Measurements from ENCODE around the gene GPRIN3.

Gene GPRIN3

DNA sequence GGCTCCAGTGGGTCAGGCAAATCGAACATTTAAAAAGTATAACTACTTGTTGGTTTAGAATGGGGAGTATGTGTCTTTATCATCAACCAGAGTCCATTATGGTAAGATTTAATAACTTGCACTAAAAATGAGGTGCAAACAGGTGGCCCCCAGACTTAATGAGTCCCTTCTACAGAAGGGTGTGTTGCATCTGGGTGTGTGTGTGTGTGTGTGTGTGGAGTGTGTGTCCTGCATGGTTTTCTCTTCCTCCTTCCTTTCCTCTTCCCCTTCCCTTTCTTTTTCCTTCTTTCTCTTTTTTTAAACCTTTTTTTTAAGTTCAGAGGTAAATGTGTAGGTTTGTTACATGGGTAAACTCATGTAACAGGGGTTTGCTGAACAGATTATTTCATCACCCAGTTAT, 53.7 kb downstream of the GPRIN3 start:
- no peak for DNase-seq (ENCODE audit: insufficient read length, low spot score)
- TF ChIP-seq, protein P1, sequence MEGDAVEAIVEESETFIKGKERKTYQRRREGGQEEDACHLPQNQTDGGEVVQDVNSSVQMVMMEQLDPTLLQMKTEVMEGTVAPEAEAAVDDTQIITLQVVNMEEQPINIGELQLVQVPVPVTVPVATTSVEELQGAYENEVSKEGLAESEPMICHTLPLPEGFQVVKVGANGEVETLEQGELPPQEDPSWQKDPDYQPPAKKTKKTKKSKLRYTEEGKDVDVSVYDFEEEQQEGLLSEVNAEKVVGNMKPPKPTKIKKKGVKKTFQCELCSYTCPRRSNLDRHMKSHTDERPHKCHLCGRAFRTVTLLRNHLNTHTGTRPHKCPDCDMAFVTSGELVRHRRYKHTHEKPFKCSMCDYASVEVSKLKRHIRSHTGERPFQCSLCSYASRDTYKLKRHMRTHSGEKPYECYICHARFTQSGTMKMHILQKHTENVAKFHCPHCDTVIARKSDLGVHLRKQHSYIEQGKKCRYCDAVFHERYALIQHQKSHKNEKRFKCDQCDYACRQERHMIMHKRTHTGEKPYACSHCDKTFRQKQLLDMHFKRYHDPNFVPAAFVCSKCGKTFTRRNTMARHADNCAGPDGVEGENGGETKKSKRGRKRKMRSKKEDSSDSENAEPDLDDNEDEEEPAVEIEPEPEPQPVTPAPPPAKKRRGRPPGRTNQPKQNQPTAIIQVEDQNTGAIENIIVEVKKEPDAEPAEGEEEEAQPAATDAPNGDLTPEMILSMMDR (IDR thresholded peaks at IDR 0.05; ENCODE audit: insufficient read depth, missing control alignments): no peak
- no peak for FAIRE-seq

DNA sequence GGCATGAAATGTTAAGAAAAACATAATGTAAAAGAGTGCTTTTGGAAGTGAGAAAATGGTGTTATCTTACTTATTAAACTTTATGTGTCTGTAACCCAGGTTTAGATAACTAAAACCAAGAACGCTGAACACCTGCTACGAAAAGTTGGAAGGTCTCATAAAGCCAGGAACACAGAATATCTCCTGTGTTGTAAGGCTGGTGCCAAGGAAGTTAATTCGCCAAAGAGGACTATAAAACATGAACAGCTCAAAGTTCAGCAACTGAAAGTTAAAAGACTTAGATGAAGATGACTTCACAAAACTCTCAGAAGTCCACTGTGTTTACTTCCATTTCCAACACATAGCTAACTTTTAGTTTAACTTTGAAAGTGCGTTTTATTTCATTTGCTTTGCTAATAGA, 54.3 kb downstream of the GPRIN3 start:
- FAIRE-seq: no peak

DNA sequence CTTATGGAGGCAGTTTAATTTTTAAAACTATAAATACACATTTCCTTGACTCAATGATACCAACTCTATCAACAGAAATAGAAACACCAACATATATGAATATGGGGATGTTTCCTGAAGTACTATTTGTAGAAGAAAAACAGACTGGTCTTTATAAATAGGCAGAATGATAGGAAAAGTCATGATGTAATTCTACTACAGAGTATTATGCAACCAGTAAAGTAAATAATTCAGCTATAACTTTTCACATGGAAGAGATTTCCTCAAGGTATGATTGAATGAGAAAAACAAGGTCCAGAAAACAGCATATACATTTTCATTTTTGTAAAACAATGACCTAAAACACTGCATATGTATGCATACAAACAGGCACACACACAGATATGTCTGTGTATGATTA, 56.2 kb downstream of the GPRIN3 start:
- TF ChIP-seq, protein P1 (IDR thresholded peaks at IDR 0.05; ENCODE audit: insufficient read depth, missing control alignments): no peak
- DNase-seq (ENCODE audit: insufficient read length, low spot score) (no peak), FAIRE-seq (peak; percentile 6)

More for the DNA sequence above, 54.3 kb downstream of the GPRIN3 start:
- DNase-seq (ENCODE audit: insufficient read length, low spot score): no peak
- TF ChIP-seq, protein P1 (IDR thresholded peaks at IDR 0.05; ENCODE audit: insufficient read depth, missing control alignments): no peak

DNA sequence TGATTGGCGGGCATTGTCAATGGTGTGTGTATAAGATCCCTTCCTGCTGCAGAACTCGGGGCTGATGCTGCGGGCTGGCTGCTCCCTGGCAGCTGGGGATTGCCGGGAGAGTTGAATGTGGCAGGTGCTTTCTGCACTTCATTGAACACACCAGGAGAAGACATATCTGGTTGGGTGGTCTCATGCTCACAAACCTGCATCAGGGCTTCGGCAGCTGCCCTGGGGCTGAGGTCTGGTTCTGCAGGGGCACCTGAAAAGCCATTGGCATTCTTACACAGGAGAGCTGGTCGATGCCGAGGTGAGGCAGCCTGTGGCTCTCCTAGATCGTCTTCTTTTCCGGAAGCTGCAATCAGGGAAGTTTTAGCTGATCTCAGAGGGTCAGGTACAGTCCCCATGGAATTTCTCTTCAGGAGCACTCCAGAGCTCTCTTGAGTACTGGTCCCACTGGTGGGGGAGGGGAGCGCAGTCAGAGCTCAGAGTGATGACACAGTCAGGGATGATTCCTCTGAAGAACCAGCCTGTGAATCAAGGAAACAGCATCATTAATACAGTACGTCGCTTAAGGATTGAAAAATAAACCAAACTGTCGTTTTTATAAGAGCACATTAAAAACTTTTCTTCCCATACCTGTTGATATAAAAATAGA, 57.8 kb downstream of the GPRIN3 start:
- DNase-seq (ENCODE audit: insufficient read length, low spot score) (no peak), FAIRE-seq (no peak)

GRCh38 chr4:89249313-89249712, 58.3 kb downstream of the GPRIN3 start:
- DNase-seq (ENCODE audit: insufficient read length, low spot score) (no peak), FAIRE-seq (no peak)
- TF ChIP-seq, protein P1 (IDR thresholded peaks at IDR 0.05; ENCODE audit: insufficient read depth, missing control alignments): no peak

More for the DNA sequence above, 57.8 kb downstream of the GPRIN3 start:
- TF ChIP-seq, protein P1 (IDR thresholded peaks at IDR 0.05; ENCODE audit: insufficient read depth, missing control alignments): no peak

DNA sequence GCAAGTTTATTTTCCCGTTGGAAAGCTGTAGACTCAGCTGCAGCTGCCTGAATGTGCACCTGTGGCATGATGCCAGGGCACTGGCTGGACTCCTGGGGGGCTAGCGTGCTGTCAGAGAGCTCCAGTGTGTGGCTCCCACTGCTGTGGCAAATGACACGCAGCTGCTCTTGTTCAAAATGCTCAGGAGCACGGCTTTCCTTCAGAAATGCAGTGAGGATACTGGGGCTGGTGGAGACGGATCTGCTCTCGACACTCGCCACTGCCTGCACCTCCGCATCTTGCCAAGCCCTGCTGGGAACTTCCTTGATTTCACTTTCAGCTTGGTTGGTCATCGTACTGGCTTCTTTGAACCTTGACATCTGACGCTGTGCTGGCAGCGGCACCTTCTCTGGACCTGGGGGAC, 58.7 kb downstream of the GPRIN3 start:
- FAIRE-seq: no peak
- TF ChIP-seq, protein P1 (IDR thresholded peaks at IDR 0.05; ENCODE audit: insufficient read depth, missing control alignments): no peak

DNA sequence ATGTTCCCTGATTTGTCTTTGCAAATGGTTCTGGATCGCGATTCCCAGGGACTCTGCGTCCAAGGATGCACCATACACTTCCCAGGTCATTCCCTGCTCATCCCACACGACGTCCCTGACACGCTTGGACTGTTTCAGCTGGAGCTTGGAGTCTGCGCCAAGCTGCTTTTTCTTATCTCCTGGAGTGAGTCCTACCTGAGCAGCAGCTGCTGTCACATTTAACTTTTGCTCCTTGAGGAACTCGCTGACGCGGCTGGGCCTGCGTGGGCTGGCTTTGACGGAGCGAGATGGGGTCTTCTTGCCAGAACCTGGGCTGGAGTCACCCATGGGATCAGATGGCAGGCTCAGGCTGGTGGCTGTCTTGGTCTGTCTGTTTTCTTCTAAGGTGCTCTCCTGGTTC, 59.6 kb downstream of the GPRIN3 start:
- DNase-seq (ENCODE audit: insufficient read length, low spot score): no peak
- no peak for FAIRE-seq
- TF ChIP-seq, protein P1 (IDR thresholded peaks at IDR 0.05; ENCODE audit: insufficient read depth, missing control alignments): no peak

More for the DNA sequence above, 58.7 kb downstream of the GPRIN3 start:
- no peak for DNase-seq (ENCODE audit: insufficient read length, low spot score)
